SJCRH30 (cell line): Measurements from ENCODE around the gene LBHD1. TPM values are rescaled to one million over a fixed set of nuclear protein-coding genes. Genes with fewer than 3 reads are reported as not detected.
A peak's percentile ranks its signal among the peaks of the same experiment; 100 is the strongest.
"Not testable (repeated sequence)": the region's sequence is repeated elsewhere in the genome, so short reads cannot be mapped to it uniquely, and the experiment has no call there.

ENCODE experiments used
- DNase-seq, 2 experiments: peaks; one replicate each; pipeline ENCODE4 v3.0.0-alpha.2; 2015 to 2020
- H3K27ac ChIP-seq: fragments of 250-450 bp; sonication (Bioruptor Pico); 2 replicates; pipeline ENCODE4 v1.5.1; 2020; ENCODE audit warnings: mild to moderate bottlenecking, moderate library complexity
- H3K27me3 ChIP-seq: fragments of 250-450 bp; sonication (Bioruptor Pico); 2 replicates; pipeline ENCODE4 v1.5.1; 2020; ENCODE audit warnings: mild to moderate bottlenecking, moderate library complexity
- H3K36me3 ChIP-seq: fragments of 250-450 bp; sonication (Bioruptor Pico); 2 replicates; pipeline ENCODE4 v1.5.1; 2020; ENCODE audit warnings: mild to moderate bottlenecking, moderate library complexity
- H3K4me1 ChIP-seq: fragments of 250-450 bp; sonication (Bioruptor Pico); 2 replicates; pipeline ENCODE4 v1.5.1; 2020; ENCODE audit warnings: mild to moderate bottlenecking, moderate library complexity
- H3K4me3 ChIP-seq: fragments of 250-450 bp; sonication (Bioruptor Pico); 2 replicates; pipeline ENCODE4 v1.5.1; 2020; ENCODE audit warnings: mild to moderate bottlenecking, moderate library complexity
- H3K9me3 ChIP-seq: fragments of 250-450 bp; sonication (Bioruptor Pico); replicated peaks from 2 replicates; pipeline ENCODE4 v1.5.1; 2020; ENCODE audit warnings: mild to moderate bottlenecking, moderate library complexity
- total RNA-seq: library from RNA; depleted of rRNA; stranded (reverse); fragments of >200 nt; shearing (Covaris generic); gene quantifications from 2 replicates; pipeline ENCODE4 v1.2.3, GENCODE V29; 2014; rRNA removed

Gene LBHD1
- total RNA-seq, 1 experiment from 2014 or later: 6.3 TPM

DNA sequence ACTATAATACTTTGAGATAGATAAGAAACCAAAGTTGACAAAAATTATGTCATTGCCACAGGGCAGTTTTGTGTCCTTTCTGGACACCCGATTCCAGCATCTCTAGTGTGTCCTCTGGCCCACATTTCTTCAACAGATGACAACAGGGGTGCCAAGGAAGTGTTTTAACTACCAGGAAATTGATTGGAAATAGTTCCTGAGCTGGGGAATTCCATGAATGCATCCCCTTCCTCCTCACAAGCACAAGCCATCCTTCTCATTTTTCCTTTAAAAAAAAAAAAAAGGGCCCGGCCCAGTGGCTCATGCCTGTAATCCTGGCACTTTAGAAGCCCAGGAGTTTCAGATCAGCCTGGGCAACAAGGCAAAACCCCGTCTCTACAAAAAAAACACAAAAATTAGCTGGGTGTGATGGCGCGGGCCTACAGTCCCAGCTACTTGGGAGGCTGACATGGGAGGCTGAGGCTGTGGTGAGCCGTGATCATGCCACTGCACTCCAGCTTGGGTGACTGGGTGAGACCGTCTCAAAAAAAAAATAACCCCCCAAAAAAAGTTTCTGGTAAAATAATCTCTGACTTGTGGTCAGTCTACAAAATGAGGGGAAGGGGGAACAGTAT is 49.5 kb downstream of the LBHD1 start:
- peak overlapping the region; percentile 69 for H3K4me3 ChIP-seq
- H3K36me3 ChIP-seq: peaks cover 23% of the 10 kb centered on the region
- no peaks in the 10 kb centered on the region for H3K9me3 ChIP-seq
- peak overlapping the region; percentile 51 for H3K27ac ChIP-seq
- no peak for DNase-seq
- peaks cover 5% of the 10 kb centered on the region for H3K4me1 ChIP-seq
- no peaks in the 10 kb centered on the region for H3K27me3 ChIP-seq

DNA sequence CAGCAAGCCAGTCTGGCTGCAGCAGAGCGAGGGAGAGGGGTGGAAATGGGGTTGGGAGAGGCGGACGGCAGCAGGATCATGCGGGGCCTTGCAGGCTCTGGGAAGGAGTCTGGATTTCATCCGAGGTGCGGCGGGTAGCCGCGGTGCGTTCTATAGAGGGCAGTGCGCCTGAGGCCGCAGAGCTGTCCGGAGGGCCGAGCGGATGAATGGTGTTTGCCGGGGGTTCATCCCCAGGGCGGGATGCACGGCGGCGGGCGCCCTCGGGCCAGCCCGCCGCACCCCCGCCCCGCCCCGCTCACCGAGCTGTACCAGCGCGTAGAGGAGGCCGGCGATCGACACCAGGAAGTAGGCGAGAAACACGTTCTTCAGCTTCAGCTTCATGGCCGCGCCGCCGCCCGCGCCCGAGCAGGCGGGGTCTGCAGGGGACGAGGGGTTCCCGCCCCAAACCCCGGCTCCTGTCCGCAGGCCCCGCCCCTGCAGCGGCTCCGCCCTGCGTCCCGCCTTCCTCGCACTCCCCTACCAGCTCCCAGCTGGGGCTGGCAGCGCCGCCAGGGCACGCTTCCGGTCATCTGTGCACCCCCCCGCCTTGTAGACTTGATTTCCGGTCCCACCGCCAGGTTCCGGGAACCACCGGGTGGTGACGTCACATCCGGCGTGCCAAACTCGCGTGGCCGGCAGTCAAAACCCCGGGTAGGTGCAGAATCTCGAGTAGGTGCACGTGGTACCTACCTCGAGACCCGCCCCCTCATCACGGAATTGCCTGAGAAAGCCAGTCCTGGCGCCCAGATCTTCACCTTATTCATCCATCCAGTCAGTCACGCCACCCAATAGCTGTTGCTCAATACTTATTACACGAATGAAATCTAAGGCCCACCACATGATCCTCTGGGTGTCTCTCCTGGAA is 50.2 kb downstream of the LBHD1 start, which contains the start of gene B3GAT3:
TSS of gene B3GAT3 (minus strand) at position 420 of the 904 bp plus-strand sequence. CDS start at position 381, 39 bp downstream.
- Histone ChIP-seq H3K9me3 (no peaks in the 10 kb centered on the region), H3K27me3 (no peaks in the 10 kb centered on the region), H3K4me3 (peak within 1 kb of the TSS; percentile 69), H3K27ac (peak within 1 kb of the TSS; percentile 51), H3K36me3 (peaks cover 16% of the 10 kb centered on the region), H3K4me1 (peaks cover 5% of the 10 kb centered on the region)
- peak; percentile 98 to 99 for DNase-seq

DNA sequence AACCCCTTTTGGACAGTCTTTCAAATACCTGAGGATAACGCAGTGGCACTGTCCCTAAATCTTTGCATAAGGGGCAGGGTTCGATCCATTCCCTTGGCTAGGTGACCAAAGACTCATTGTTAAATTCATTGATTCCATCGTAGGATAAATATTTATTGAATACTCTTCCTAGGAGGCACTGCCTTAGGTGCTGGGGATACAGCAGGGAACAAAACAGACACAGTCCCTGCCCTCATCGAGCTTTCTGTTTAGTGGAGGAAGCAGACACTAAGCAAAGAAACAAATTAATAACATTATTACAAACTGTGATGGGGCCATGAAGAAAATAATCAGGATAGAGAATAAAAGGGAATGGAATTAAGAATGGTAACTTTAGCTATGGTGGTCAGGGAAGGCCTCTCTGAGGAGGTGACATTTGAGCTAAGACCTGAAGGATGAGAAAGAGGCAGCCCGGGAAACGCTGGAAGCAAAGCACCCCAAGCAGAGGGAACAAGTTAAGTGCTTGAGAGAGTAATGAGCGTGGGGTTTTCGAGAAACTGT is 51.0 kb downstream of the LBHD1 start:
- no peaks in the 10 kb centered on the region for H3K9me3 ChIP-seq
- no peaks in the 10 kb centered on the region for H3K27me3 ChIP-seq
- peaks cover 5% of the 10 kb centered on the region for H3K4me1 ChIP-seq
- peak overlapping the region; percentile 69 for H3K4me3 ChIP-seq
- H3K27ac ChIP-seq: peak overlapping the region; percentile 51
- DNase-seq: no peak
- H3K36me3 ChIP-seq: peaks cover 8% of the 10 kb centered on the region

DNA sequence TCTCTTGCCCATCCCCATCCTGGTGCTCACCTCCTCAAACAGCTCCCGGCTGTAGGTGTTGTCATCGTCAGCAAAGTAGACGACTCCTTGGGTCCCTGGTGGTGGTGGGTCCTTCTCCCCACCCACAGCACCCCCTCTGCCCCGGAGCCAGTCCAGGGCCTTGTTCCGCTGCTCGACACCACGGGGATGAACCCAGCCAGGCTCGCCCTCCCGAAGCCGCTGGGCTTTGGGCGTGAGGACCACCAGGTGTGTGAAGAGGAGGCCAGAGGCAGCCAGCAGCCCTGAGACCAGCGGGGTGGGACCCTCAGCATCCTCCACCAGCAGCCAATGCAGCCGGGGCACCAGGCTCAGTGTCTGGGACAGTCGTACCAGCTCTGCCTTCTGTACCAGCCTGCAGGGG is 55.1 kb downstream of the LBHD1 start:
- not testable (repeated sequence) for H3K4me3 ChIP-seq, H3K27ac ChIP-seq, H3K27me3 ChIP-seq, H3K4me1 ChIP-seq, H3K9me3 ChIP-seq, H3K36me3 ChIP-seq, DNase-seq

DNA sequence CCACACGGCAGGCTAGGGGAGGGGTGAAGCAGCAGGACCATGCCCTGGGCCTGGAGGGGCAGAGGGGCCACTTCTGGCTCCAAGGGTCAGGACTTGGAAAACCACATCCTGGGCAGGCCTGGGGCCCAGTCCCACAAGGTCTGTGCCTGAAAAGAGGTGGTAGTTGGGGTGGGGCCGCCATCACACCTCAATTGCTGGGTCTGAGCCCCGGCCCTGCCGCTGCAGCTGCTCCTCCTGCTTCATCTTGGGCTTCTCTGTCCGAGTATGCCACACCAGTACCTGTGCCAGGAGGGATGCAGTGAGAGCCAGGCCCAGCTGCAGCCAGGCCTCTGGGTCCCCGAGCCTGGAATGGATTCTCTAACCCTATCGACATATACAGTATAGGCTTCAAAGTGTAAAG is 56.5 kb downstream of the LBHD1 start:
- Histone ChIP-seq H3K4me3 (no peak overlapping the region), H3K9me3 (no peaks in the 10 kb centered on the region), H3K36me3 (no peaks in the 10 kb centered on the region), H3K27ac (no peak overlapping the region), H3K27me3 (no peaks in the 10 kb centered on the region), H3K4me1 (no peaks in the 10 kb centered on the region)
- no peak for DNase-seq

DNA sequence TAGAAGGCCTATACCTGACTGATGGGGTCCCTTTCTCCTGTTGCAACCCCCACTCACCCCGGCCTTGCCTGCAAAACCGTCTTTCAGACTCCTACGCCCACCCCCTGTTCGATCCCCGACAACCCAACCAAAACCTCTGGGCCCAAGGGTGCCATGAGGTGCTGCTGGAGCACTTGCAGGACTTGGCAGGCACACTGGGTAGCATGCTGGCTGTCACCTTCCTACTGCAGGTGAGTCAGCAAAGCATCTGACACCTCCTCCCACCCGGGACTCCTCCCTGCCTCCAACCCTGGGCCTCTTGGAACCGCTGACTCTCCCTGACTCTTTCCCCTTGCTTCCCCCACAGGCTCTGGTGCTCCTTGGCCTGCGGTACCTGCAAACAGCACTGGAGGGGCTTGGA is 57.8 kb downstream of the LBHD1 start:
- H3K4me3 ChIP-seq: no peak overlapping the region
- no peaks in the 10 kb centered on the region for H3K9me3 ChIP-seq
- no peaks in the 10 kb centered on the region for H3K36me3 ChIP-seq
- no peak overlapping the region for H3K27ac ChIP-seq
- H3K27me3 ChIP-seq: no peaks in the 10 kb centered on the region
- DNase-seq: no peak
- H3K4me1 ChIP-seq: no peaks in the 10 kb centered on the region

DNA sequence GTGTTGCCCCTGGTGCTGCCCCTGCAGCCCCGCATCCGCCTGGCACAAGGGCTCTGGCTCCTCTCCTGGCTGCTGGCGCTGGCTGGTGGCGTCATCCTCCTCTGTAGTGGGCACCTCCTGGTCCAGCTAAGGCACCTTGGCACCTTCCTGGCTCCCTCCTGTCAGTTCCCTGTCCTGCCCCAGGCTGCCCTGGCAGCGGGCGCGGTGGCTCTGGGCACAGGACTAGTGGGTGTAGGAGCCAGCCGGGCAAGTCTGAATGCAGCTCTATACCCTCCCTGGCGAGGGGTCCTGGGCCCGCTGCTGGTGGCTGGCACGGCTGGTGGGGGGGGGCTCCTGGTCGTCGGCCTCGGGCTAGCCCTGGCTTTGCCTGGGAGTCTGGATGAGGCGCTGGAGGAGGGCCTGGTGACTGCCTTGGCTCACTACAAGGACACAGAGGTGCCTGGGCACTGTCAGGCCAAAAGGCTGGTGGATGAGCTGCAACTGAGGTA is 58.7 kb downstream of the LBHD1 start:
- H3K27ac ChIP-seq: no peak overlapping the region
- H3K36me3 ChIP-seq: no peaks in the 10 kb centered on the region
- H3K4me3 ChIP-seq: peak overlapping the region; percentile 79; the same call in 1 of the 2 replicates
- DNase-seq: no peak
- H3K4me1 ChIP-seq: no peaks in the 10 kb centered on the region
- H3K9me3 ChIP-seq: no peaks in the 10 kb centered on the region
- no peaks in the 10 kb centered on the region for H3K27me3 ChIP-seq

Other genes starting within 250 kb of the LBHD1 start
- 10.3 and 10.9 TPM in 2 replicates for gene AHNAK, start 125.5 kb downstream of the LBHD1 start, total RNA-seq
- 2,270 and 2,323 TPM in 2 replicates for gene EEF1G, start 98.4 kb downstream of the LBHD1 start, total RNA-seq
- 8.8 and 9.1 TPM in 2 replicates for gene TUT1, start 80.7 kb downstream of the LBHD1 start, total RNA-seq
- 106 and 107 TPM in 2 replicates for gene MTA2, start 70.4 kb downstream of the LBHD1 start, total RNA-seq
- gene EML3, start 59.5 kb downstream of the LBHD1 start, total RNA-seq: 5.8 and 8.9 TPM in 2 replicates
- 0.46 and 0.51 TPM in 2 replicates for gene ROM1, start 59.0 kb downstream of the LBHD1 start, total RNA-seq
- gene B3GAT3, start 50.3 kb downstream of the LBHD1 start, total RNA-seq: 23.4 and 28.2 TPM in 2 replicates
- gene GANAB, start 25.7 kb downstream of the LBHD1 start, total RNA-seq: 209 and 210 TPM in 2 replicates
- 20.1 and 20.3 TPM in 2 replicates for gene INTS5, start 19.0 kb downstream of the LBHD1 start, total RNA-seq
- 62.6 and 65.0 TPM in 2 replicates for gene C11orf98, start 7.1 kb downstream of the LBHD1 start, total RNA-seq
- 8.5 and 10.4 TPM in 2 replicates for gene CSKMT, start 7.0 kb downstream of the LBHD1 start, total RNA-seq
- gene UQCC3, start 594 bp downstream of the LBHD1 start, total RNA-seq: 11.5 and 15.7 TPM in 2 replicates
- 70.4 and 73.1 TPM in 2 replicates for gene UBXN1, start 6.8 kb upstream of the LBHD1 start, total RNA-seq
- 0.55 and 0.73 TPM in 2 replicates for gene LRRN4CL, start 17.3 kb upstream of the LBHD1 start, total RNA-seq
- gene BSCL2, start 35.2 kb upstream of the LBHD1 start, total RNA-seq: 24.3 and 26.1 TPM in 2 replicates
- gene GNG3, start 35.4 kb upstream of the LBHD1 start, total RNA-seq: not detected in 2 replicates
- gene HNRNPUL2, start 55.2 kb upstream of the LBHD1 start, total RNA-seq: 16.7 and 21.2 TPM in 2 replicates
- gene TTC9C, start 56.2 kb upstream of the LBHD1 start, total RNA-seq: 46.2 and 47.0 TPM in 2 replicates
- 5.2 and 7.6 TPM in 2 replicates for gene ZBTB3, start 81.9 kb upstream of the LBHD1 start, total RNA-seq
- gene POLR2G, start 89.3 kb upstream of the LBHD1 start, total RNA-seq: 74.1 and 88.0 TPM in 2 replicates
- 17.3 and 22.2 TPM in 2 replicates for gene TAF6L, start 99.1 kb upstream of the LBHD1 start, total RNA-seq
- 27.6 and 31.9 TPM in 2 replicates for gene TMEM179B, start 115.1 kb upstream of the LBHD1 start, total RNA-seq
- gene TMEM223, start 119.7 kb upstream of the LBHD1 start, total RNA-seq: 13.3 and 18.3 TPM in 2 replicates
- gene NXF1, start 133.2 kb upstream of the LBHD1 start, total RNA-seq: 56.4 and 59.3 TPM in 2 replicates
- gene STX5, start 159.8 kb upstream of the LBHD1 start, total RNA-seq: 22.7 and 27.5 TPM in 2 replicates
- not detected in 2 replicates for gene TEX54, start 160.6 kb upstream of the LBHD1 start, total RNA-seq
- 46.7 and 50.4 TPM in 2 replicates for gene WDR74, start 167.3 kb upstream of the LBHD1 start, total RNA-seq
- 106 and 109 TPM in 2 replicates for gene SLC3A2, start 208.6 kb upstream of the LBHD1 start, total RNA-seq
- gene CHRM1, start 249.1 kb upstream of the LBHD1 start, total RNA-seq: not detected in 2 replicates